Fibroblast of the aortic adventitia (primary cell): ENCODE measurements around the gene RPP25L. TPM values are rescaled to one million over a fixed set of nuclear protein-coding genes. Genes with fewer than 3 reads are reported as not detected.

ENCODE experiments used
- DNase-seq: peaks from one replicate; pipeline ENCODE4 v3.0.0-alpha.2; 2010; ENCODE audit warnings: low read depth
- H3K4me3 ChIP-seq: 2 replicates; pipeline ENCODE4 v1.5.1; 2011; ENCODE audit warnings: low read depth, mild to moderate bottlenecking, control low read depth, low read length, moderate library complexity
- small RNA-seq: library from RNA; depleted of rRNA; stranded (forward); fragments of <200 nt; gene quantifications from one replicate; pipeline ENCODE3, GENCODE V24; 2012
- total RNA-seq: library from RNA; depleted of rRNA; stranded (reverse); fragments of >200 nt; gene quantifications from 2 replicates; pipeline ENCODE4 v1.2.3, GENCODE V29; 2012; ENCODE audit warnings: low replicate concordance
- TF ChIP-seq, protein P1 (sequence below): IDR thresholded peaks from 2 replicates; pipeline ENCODE4 v1.5.1; 2011; ENCODE audit warnings: mild to moderate bottlenecking, low read length, control low read depth, inconsistent platforms; ENCODE audit not compliant: insufficient read depth

RPP25L gene
- total RNA-seq, 1 donor: 9.6 TPM

DNA sequence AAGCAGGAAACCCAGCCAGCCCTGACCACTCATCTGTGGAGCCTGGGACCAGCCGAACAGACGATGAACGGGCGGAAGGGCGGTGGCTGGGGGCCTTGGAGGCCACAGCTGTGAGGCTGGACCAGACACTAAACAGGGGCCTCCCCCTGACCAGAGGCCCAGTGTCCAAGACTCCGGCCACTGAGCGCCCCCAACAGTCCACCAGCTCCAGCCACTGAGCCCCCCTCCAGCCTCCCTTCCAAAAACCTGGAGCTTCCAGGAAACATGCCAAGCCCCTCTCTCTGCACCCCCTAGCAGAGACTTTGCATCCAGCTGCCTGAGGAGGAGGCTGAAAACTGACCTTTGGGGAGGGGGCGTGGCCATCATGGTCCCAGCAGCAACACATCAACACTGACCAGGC lies 45.6 kb downstream of the RPP25L start:
- H3K4me3 ChIP-seq: no peak overlapping the region
- TF ChIP-seq, protein P1, sequence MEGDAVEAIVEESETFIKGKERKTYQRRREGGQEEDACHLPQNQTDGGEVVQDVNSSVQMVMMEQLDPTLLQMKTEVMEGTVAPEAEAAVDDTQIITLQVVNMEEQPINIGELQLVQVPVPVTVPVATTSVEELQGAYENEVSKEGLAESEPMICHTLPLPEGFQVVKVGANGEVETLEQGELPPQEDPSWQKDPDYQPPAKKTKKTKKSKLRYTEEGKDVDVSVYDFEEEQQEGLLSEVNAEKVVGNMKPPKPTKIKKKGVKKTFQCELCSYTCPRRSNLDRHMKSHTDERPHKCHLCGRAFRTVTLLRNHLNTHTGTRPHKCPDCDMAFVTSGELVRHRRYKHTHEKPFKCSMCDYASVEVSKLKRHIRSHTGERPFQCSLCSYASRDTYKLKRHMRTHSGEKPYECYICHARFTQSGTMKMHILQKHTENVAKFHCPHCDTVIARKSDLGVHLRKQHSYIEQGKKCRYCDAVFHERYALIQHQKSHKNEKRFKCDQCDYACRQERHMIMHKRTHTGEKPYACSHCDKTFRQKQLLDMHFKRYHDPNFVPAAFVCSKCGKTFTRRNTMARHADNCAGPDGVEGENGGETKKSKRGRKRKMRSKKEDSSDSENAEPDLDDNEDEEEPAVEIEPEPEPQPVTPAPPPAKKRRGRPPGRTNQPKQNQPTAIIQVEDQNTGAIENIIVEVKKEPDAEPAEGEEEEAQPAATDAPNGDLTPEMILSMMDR: no peak
- no peak for DNase-seq

DNA sequence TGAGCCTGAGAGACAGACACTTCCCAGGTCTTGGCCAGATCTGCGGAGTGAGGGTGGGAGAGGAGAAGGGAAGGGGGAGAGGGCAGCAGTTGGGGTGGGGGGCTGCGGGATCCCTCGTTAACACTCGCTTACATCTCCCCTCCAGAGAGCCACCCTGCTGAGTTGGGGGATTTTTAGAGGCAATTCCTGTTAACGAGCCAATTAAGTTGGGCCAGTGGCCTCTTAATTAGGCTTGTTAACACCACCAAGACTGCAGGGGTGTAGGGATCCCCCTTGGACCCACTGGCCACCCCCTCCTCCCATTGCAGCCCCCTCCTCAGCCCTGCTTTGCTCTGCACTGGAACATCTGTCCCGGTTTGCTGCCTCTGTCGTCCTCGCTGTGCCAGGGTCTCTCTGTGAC lies 46.0 kb downstream of the RPP25L start:
- DNase-seq: no peak
- TF ChIP-seq, protein P1: no peak
- H3K4me3 ChIP-seq: no peak overlapping the region

DNA sequence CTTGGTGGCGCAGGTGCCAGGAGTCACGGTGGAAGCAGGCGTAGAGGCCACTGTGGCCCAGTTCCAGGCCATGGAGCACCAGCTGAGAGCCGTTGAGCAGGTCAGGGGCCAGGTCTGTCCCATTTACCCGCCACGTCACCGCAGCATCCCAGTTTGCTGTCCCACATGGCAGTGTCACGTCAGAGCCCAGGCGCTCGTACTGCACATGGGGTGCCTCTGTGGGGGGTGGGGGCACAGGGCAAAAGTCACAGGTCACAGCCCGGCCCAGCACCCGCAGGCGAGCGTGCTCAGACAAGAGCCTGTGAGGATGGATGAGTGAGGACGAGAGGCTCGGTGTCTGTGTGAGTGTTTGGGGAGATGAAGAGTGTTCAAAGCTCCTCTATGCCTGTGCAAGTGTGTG lies 47.3 kb downstream of the RPP25L start:
- DNase-seq: no peak
- H3K4me3 ChIP-seq: no peak overlapping the region
- TF ChIP-seq, protein P1: no peak

DNA sequence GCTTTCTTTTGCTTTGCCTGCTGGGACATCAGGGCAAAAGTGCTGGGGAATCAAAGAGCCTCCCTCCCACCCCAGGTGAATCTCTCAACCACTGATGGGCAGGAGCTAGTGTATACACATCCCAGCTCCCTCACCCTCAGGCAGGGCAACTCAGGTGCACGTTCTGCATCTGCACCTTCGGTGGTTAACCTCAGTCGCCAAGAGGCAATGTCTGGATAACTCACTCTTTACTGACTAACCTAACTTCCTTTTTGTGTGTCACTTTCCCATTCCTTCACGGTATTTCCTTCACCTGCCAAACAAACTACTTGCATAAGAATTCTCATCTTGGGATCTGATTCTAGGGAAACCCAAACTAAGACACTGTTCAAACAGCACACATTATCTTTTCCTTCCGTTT lies 48.6 kb downstream of the RPP25L start:
- TF ChIP-seq, protein P1: no peak
- no peak for DNase-seq

DNA sequence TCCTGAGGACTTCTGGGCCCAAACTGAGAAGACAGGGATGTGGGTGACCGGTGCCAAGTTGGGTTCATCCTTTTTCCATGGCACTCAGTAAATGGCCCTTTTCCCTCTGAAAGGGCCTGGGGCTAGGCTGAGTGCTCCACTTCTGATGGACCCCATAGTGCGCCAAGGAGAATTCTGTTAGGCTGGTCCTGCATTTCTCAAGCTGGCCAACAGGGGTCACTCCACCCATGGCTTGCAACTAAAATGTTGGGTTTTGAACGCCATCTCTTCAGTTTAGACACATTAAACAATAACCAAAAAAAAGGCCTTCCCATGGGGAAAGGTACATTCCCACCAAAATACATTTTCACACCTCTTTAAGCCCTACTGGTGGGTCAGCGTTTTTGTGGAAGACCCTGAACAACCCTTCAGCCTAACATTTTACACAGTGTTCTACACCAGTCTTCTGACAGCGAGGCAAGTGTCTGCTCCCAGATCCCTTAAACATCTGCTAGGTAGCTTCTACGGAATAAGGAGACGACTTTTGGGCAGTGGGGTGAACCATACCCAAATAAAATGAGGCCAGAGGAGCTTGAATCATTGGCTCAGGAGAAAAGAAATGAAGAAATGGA lies 49.7 kb downstream of the RPP25L start:
- DNase-seq: no peak
- no peak overlapping the region for H3K4me3 ChIP-seq
- TF ChIP-seq, protein P1: peak; percentile 58

More for the DNA sequence above, 48.6 kb downstream of the RPP25L start:
- no peak overlapping the region for H3K4me3 ChIP-seq

DNA sequence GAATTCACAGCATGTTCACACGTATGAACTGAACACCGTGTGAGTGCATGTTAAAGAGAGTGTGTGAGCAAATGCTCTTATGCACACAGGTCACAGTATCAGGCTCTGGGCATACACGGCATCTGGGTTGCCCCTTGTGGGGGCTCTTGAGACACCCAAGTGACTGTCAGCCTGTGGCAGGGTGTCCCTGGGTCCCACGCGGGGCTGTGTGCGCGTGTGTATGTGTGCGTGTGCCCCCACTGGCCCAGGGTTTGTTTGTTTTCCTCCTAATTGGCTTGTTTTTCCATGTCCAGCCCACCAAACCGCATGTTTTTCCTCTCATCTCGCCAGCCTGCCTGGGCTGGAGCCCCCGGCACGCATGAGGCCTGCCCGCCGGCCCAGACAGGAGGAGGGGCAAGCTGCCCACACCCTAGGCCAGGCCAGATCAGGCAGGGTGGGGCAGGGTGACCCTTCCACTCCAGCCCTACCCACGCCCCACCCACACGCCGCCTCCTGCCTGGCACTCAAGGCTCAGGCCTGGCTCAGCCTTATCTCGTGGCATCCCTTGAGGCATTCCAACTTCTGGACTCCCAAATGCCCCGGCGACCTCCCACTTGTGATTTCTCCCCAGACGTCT lies 51.2 kb downstream of the RPP25L start:
- DNase-seq: no peak
- TF ChIP-seq, protein P1: no peak
- H3K4me3 ChIP-seq: no peak overlapping the region

Small RNA genes lying within 50 kb of the gene (small RNA-seq; reads per million reads assigned to genes)
- gene CCL27: not detected

Other genes starting within 250 kb of the RPP25L start
- gene MYORG, start 235.2 kb downstream of the RPP25L start, total RNA-seq: 0.90 and 1.3 TPM in 2 replicates
- gene FAM219A, start 153.5 kb downstream of the RPP25L start, total RNA-seq: 6.1 and 7.0 TPM in 2 replicates
- gene DNAI1, start 153.3 kb downstream of the RPP25L start, total RNA-seq: 1.1 TPM in 1 of 2 replicates, not detected in the other
- gene ENHO, start 89.1 kb downstream of the RPP25L start, total RNA-seq: not detected in 2 replicates
- gene CNTFR, start 22.4 kb downstream of the RPP25L start, total RNA-seq: 1.3 TPM in 1 of 2 replicates, not detected in the other
- 36.9 and 88.1 TPM in 2 replicates for gene DCTN3, start 8.4 kb upstream of the RPP25L start, total RNA-seq
- 0.09 and 0.74 TPM in 2 replicates for gene ARID3C, start 17.0 kb upstream of the RPP25L start, total RNA-seq
- 71.3 and 97.8 TPM in 2 replicates for gene SIGMAR1, start 25.7 kb upstream of the RPP25L start, total RNA-seq
- 22.8 and 26.8 TPM in 2 replicates for gene GALT, start 34.6 kb upstream of the RPP25L start, total RNA-seq
- 23.8 and 26.7 TPM in 2 replicates for gene IL11RA, start 40.1 kb upstream of the RPP25L start, total RNA-seq
- gene CCL27, start 50.6 kb upstream of the RPP25L start, total RNA-seq: not detected in 2 replicates
- not detected in 2 replicates for gene CCL19, start 79.2 kb upstream of the RPP25L start, total RNA-seq
- gene CCL21, start 98.0 kb upstream of the RPP25L start, total RNA-seq: not detected in 2 replicates